CD1c-positive myeloid dendritic cell (primary cell): ENCODE results near the gene NOS3.

Source experiments
- DNase-seq: peaks from one replicate; pipeline ENCODE4 v3.0.0-alpha.2; 2016; ENCODE audit errors: extremely low spot score

NOS3 gene

GRCh38 chr7:150990416-150991186 is at the start of gene NOS3:
NOS3 (plus strand) TSS chr7:150991017; CDS start chr7:150993804, 2,787 bp downstream.
- no peak for DNase-seq

GRCh38 chr7:150941351-150942000 is 49.3 kb upstream of the NOS3 start:
- no peak for DNase-seq

GRCh38 chr7:150942001-150942590 is 48.7 kb upstream of the NOS3 start:
- no peak for DNase-seq

GRCh38 chr7:150942591-150943452 is 48.0 kb upstream of the NOS3 start:
- no peak for DNase-seq

GRCh38 chr7:150943453-150943814 is 47.4 kb upstream of the NOS3 start:
- no peak for DNase-seq

- no peak for DNase-seq
These were observed 46.5 kb upstream of the NOS3 start for GRCh38 chr7:150944066-150945042.

- DNase-seq = no peak
These were observed 45.5 kb upstream of the NOS3 start for GRCh38 chr7:150945171-150945852.

- no peak for DNase-seq
These were observed 44.9 kb upstream of the NOS3 start for GRCh38 chr7:150945853-150946420.

- no peak for DNase-seq
These were observed 44.2 kb upstream of the NOS3 start for GRCh38 chr7:150946421-150947240.

- DNase-seq = no peak
These were observed 43.5 kb upstream of the NOS3 start for GRCh38 chr7:150947241-150947745.

GRCh38 chr7:150947761-150948651 is 42.8 kb upstream of the NOS3 start:
- no peak for DNase-seq

- no peak for DNase-seq
These were observed 42.0 kb upstream of the NOS3 start for GRCh38 chr7:150948791-150949251.

GRCh38 chr7:150949564-150949963 is 41.3 kb upstream of the NOS3 start:
- DNase-seq = peak; percentile 8

- DNase-seq = no peak
These were observed 40.8 kb upstream of the NOS3 start for GRCh38 chr7:150949971-150950491.

- no peak for DNase-seq
These were observed 40.2 kb upstream of the NOS3 start for GRCh38 chr7:150950496-150951180.

- no peak for DNase-seq
These were observed 39.7 kb upstream of the NOS3 start for GRCh38 chr7:150951181-150951520.

GRCh38 chr7:150951521-150951920 is 39.3 kb upstream of the NOS3 start:
- DNase-seq = no peak
